Erythroblast (primary cell): Measurements from ENCODE around the gene PEX26.

Experiments used
- GATA1 ChIP-seq: IDR thresholded peaks from 2 replicates; pipeline ENCODE4 v1.6.1; 2011; ENCODE audit warnings: low read depth, mild to moderate bottlenecking, control low read depth, low read length, moderate library complexity
- POLR2A ChIP-seq: IDR thresholded peaks from 2 replicates; pipeline ENCODE4 v1.6.1; 2011; ENCODE audit warnings: mild to moderate bottlenecking, low read length

DNA sequence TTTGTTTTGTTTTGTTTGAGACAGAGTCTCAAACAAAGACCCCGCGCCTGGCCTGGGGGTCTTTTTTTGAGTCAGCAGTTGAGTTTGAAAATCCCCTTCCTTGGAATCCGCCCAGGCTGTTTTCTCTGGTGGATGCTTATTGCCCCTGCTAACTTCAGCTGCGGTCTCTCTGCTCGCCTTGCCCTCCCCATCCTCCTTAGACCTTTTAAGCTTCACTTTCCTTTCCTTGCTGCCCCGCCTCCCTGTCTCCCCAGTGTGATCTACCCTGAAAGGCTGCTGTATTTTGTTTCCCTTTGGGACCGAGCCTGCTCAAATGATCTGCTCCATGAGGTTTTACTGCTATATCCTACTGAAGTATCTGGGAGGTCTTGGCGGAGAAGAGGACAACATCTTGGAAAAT, 74.7 kb downstream of the PEX26 start:
- TF ChIP-seq POLR2A (no peak), GATA1 (no peak)
